ENCODE data around the gene GSK3B. TPM values are rescaled to one million over a fixed set of nuclear protein-coding genes. Genes with fewer than 3 reads are reported as not detected.

Gene GSK3B
- total and polyA plus RNA-seq, 12 donors, result 7.5 to 57.1 (median 46.1) TPM

DNA sequence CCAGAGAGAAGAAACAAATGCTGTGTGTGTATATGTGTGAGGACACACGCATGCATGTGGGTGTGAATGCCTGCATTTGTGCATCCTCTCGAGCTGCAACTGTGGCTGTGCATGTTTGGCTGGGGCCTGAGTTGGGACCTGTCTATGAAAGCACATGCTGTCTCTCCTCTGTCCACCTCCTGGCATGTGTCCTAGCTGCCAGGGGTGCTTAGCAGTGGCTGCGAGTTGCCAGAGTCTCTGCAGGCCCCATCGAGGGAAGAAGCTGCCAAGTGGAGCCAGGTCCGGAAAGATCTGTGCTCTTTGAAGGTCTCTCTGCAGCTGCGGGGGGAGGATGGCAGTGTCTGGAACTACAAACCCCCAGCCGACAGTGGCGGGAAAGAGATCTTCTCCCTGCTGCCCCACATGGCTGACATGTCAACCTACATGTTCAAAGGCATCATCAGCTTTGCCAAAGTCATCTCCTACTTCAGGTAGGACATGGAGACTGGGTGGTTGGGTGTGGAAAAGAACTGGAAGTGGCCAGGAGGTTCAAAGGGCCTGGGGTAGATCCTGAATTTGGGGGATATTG lies 281.7 kb downstream of the GSK3B start:
- intact Hi-C loops (cut with DNase I), result no loop called here
- Histone ChIP-seq H3K4me1 (peaks cover 0 to 32% (median 10%) of the 10 kb centered on the region in 9 donors), H3K4me3 (no peak overlapping the region), H3K9me3 (no peaks in the 10 kb centered on the region), H3K27me3 (peaks cover 0 to 11% (median 0%) of the 10 kb centered on the region in 7 donors), H3K36me3 (no peaks in the 10 kb centered on the region), H3K27ac (no peak overlapping the region)
- TF ChIP-seq, protein P1, sequence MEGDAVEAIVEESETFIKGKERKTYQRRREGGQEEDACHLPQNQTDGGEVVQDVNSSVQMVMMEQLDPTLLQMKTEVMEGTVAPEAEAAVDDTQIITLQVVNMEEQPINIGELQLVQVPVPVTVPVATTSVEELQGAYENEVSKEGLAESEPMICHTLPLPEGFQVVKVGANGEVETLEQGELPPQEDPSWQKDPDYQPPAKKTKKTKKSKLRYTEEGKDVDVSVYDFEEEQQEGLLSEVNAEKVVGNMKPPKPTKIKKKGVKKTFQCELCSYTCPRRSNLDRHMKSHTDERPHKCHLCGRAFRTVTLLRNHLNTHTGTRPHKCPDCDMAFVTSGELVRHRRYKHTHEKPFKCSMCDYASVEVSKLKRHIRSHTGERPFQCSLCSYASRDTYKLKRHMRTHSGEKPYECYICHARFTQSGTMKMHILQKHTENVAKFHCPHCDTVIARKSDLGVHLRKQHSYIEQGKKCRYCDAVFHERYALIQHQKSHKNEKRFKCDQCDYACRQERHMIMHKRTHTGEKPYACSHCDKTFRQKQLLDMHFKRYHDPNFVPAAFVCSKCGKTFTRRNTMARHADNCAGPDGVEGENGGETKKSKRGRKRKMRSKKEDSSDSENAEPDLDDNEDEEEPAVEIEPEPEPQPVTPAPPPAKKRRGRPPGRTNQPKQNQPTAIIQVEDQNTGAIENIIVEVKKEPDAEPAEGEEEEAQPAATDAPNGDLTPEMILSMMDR (IDR thresholded peaks at IDR 0.05), result peak in 1 of 9 donors; percentile 5
- peak; percentile 20 to 83 (median 68) for ATAC-seq
- DNase-seq, result peak; percentile 57 to 63
- WGBS, 2 donors, result 37 to 65% methylated on average over 8 of the region's 8 CpGs

DNA sequence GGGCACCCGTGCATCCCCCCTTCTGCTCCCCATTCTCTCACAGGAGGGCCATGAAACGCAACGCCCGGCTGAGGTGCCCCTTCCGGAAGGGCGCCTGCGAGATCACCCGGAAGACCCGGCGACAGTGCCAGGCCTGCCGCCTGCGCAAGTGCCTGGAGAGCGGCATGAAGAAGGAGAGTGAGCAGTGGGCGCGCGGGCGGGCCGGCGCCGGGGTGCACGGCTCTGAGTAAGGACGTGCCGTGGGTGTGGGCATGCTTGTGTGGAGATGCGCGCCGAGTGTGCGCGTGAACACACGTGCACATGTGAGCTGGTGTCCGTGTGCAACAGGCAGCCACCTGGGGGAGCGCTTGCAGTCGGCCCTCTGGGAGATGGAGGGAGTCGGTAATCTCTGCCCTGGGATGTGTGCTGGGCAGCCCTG lies 284.2 kb downstream of the GSK3B start:
- peaks cover 0 to 11% (median 0%) of the 10 kb centered on the region in 7 donors for H3K27me3 ChIP-seq
- TF ChIP-seq, protein P1 (IDR thresholded peaks at IDR 0.05), result peak in 5 of 9 donors; percentile 13 to 41 (median 31)
- DNase-seq, result peak in 1 of 2 donors; percentile 31
- peak overlapping the region; percentile 21 to 60 (median 55) for H3K4me3 ChIP-seq
- no peaks in the 10 kb centered on the region for H3K36me3 ChIP-seq
- 1 to 2% methylated on average over 33 of the region's 33 CpGs for WGBS, 2 donors
- H3K9me3 ChIP-seq, result no peaks in the 10 kb centered on the region
- intact Hi-C loops (cut with DNase I), result no loop called here
- H3K27ac ChIP-seq, result peak overlapping the region in 1 of 10 donors; percentile 16
- peaks cover 0 to 21% (median 9%) of the 10 kb centered on the region in 9 donors for H3K4me1 ChIP-seq
- ATAC-seq, result peak; percentile 36 to 72 (median 60)

DNA sequence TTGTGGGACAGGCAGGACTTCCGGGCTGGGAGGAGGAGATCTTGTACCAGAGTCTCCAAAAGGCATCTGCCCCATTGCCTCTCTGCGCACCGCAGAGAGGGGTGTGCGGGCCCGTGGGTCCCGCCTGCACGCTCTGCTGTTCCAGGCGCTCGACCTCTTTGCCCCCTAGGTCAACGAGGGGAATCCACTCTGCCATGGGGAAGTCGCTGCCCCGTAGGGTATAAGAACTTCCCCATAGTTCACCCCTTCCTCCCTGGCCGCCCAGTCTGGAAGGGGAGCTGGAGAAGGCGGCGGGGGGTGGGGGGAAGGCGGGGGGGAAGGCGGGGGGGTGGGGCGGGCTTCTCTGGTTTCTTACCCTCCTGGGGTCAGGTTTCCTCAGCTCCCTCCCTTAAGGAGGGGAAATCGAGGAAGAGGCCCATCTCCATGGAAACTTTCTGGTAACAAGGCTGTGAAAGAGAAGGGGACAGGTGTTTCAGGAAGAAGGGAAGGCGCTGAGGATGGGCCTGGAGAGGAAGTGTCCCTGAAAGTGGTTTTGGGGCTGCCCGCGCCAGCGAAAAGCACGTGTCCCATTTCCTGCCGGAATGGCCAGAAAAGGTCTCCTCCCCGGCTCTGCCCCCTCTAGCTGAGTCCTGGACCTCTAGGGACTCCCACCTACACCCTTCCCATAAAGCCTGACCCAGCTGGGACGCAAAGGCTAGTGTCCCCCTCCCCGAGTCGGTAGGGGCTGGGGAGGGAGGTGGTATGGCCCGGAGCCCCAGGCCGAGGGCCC lies 284.8 kb downstream of the GSK3B start:
- Histone ChIP-seq H3K9me3 (no peaks in the 10 kb centered on the region), H3K4me3 (peak overlapping the region; percentile 21 to 60 (median 55)), H3K27ac (peak overlapping the region in 1 of 10 donors; percentile 16), H3K36me3 (no peaks in the 10 kb centered on the region), H3K4me1 (peaks cover 0 to 21% (median 9%) of the 10 kb centered on the region in 9 donors), H3K27me3 (peaks cover 0 to 11% (median 0%) of the 10 kb centered on the region in 7 donors)
- DNase-seq, result no peak
- WGBS, 2 donors, result 28 to 31% methylated on average over 28 to 31 of the region's 31 CpGs
- intact Hi-C loops (cut with DNase I), result no loop called here
- TF ChIP-seq, protein P1 (IDR thresholded peaks at IDR 0.05), result no peak
- peak in 7 of 8 donors; percentile 5 to 50 (median 19) for ATAC-seq

DNA sequence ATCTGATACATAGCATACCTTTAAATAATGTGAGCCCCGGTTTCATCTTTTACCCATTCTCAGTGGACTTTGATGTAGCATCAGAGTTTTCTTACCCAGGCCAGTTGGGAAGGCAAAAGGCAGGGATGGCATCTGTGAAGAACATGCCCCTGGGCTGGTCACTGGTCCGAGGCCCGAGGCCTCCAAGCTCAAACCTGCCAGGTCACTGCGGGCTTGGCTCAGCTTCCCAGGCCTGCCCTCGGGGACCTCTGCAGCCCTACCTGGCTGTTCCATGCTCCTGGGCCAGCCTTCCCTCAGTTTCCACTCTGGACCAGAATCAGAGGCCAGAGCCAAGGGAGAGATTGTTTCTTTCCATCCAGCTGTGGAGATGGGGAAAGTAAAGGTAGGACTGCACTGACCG lies 285.4 kb downstream of the GSK3B start:
- Histone ChIP-seq H3K4me1 (peaks cover 0 to 21% (median 9%) of the 10 kb centered on the region in 9 donors), H3K4me3 (no peak overlapping the region), H3K9me3 (no peaks in the 10 kb centered on the region), H3K27ac (no peak overlapping the region), H3K36me3 (no peaks in the 10 kb centered on the region), H3K27me3 (peaks cover 0 to 11% (median 0%) of the 10 kb centered on the region in 7 donors)
- WGBS, 2 donors, result 86 to 88% methylated on average over 6 of the region's 6 CpGs
- no peak for DNase-seq
- intact Hi-C loops (cut with DNase I), result no loop called here
- TF ChIP-seq, protein P1 (IDR thresholded peaks at IDR 0.05), result no peak
- no peak for ATAC-seq

Data from heart right ventricle (tissue), 16 donors.